Effector CD8-positive, alpha-beta T cell (primary cell): ENCODE measurements around the gene NT5C2.
A peak's percentile ranks its signal among the peaks of the same experiment; 100 is the strongest.
"Not testable (repeated sequence)": the region's sequence is repeated elsewhere in the genome, so short reads cannot be mapped to it uniquely, and the experiment has no call there.

Experiments
- DNase-seq: peaks from one replicate; lab custom pipeline; 2025; lab: John Stamatoyannopoulos, UW

Gene NT5C2

DNA sequence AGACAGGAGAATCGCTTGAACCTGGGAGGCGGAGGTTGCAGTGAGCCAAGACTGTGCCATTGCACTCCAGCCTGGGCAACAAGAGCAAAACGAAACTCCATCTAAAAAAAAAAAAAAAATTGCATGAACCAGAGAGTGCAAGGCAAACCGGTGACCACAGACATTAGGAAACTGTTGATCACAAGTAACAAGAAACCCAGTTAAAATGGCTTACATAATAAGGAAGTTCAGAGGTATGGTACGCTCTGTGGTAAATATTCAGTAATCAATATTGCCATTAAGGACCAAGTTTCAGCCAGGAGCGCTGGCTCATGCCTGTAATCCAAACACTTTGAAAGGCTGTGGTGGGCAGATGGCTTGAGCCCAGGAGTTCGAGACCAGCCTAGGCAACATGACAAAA lies 9.2 kb upstream of the NT5C2 start:
- no peak for DNase-seq

DNA sequence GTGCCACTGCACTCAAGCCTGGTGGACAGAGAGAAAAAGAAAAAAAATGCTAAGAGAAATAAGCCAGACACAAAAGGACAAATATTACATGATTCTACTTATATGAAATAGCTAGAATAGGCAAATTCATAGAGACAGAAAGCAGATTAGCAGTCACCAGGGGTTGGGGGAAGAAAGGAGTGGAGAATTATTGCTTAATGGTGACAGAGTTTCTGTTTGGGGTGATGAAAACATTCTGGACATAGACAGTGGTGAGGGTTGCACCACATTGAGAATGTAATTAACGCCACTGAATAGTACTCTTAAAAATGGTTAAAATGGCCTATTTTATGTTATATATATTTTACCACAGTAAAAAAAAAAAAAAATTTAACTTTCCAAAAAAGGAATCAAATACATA lies 6.4 kb upstream of the NT5C2 start:
- DNase-seq, result no peak

DNA sequence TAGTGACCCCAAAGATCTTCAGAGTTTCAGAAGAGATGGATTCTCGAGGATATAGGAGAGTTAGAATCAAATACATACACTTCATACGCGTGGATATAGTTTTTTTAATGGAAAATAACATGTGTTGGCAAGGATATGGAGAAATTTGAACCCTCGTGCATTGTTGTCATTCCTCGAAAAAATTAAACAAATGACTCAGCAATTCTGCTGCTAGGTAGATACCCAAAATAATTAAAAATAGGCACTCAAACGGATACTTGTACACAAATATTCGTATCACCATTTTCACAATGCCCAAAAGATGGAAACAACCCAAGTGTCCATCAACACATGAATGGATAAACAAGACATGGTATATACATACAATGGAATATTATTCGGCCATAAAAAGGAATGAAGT lies 5.6 kb upstream of the NT5C2 start:
- no peak for DNase-seq

DNA sequence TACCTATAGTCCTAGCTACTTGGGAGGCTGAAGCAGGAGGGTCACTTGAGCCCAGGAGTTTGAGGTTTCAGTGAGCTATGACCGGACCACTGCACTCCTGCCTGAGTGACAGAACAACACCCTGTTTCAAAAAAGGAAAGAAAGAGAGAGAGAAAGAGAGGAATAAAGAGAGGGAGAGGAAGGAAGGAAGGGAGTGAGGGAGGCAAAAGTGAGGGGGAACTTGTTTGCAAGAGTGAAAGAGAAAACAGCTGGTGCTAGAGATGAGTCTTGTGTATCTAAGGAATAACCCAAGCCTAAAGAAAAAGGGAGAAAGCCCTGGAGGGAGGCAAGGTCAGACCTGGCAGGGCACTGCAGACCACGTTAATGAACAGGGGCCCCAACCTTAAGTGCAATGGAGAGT lies 4.8 kb upstream of the NT5C2 start:
- no peak for DNase-seq

DNA sequence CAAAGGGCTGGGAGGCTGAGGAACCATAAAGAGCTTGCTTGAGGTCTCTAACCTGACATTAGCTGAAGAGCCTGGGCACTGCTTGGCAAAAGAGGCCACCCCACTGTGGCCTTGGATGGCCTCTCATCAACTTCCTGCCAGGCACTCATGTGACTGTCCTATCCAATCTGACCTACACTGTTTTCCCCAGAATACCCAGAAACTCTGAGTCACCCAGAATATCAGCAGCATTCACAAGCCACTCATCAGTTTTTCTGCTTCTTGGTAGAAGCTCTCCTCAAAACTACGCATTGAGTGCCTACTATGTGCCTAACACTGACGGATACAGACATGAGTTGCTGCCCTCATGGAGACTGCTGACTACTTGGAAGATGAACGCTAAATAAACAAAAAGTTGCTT lies 4.1 kb upstream of the NT5C2 start:
- no peak for DNase-seq

DNA sequence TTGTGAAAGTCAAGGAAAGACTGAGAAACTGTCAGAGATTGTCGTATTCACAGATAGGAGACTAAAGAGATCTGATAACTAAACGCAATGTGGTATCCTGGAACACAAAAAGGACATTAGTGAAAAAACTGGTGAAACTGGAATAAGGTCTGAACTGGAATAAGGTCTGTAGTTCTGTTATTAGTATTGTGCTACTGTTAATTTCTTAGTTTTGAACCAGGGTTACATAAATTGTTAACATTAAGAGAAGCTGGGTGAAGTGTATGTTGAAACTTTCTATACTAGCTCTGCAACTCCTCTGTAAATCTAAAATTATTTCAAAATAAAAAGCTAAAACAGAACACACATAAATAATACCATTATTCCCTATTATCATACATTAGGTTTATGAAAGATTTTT lies 3.4 kb upstream of the NT5C2 start:
- DNase-seq, result no peak

DNA sequence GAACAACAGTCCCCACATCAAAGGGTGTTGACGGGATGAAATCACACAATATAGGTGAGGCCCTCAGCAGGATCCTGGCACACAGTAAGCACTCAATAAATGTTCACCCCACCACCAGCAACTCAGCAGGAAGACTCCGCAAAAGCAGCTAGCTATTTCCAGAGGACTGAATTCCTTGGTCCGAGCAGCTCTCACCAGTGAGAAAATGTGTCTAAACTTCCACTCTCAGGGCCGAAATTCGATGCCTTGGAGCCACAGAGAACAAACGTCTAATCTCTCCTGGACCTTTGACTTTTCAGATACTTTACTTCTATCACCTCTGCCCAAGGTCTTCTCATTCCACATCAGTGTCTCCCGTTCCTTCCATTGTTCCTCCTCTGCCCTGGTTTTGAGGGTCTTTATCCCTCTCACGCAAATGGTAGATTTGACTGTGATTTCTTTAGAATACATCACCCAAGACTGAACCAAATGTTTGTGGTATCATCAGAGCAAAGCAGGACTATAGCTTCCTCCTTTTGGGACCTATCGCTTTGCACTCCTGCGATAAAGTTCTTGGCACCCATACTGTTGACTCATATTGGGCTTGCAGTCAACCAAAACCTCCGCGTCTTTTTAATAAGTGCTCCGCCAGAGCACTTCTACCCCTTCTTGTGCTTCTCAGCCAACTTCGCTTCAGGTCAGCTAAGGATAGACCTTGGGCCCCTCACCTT lies 903 bp upstream of the NT5C2 start:
- DNase-seq, result no peak

DNA sequence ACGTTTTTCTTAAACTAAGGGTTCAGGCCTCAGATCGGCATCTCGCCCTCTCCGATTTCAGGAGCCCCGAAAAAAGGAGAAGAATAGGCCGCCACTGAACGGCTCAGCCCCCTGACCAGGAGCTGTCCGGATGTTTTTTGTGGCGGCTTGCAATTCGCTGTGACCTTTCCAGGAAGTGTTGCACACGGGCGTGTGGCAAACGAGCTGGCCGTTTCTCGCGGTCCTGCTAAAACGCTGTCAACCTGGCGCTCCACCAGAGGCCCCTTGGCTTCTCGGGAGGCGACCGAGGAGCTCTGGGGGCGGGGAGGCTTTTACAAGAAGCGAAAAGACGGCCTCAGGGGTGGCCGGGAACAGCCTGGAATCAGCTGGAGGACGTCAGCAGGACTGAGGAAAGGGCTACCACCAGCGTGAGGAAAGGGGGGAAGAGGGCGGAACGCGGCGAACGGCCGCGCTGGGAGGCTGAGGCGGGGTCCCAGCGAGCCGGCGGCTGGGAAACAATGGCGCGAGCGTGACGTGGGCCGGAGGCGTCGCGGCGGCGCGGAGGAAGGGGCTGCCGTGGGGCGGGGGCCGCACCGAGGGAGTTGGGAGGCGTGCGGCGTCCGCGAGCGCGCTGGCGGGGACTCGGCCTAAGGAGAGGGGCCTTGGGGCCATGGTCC lies 493 bp downstream of the NT5C2 start:
- DNase-seq, result peak; percentile 38

DNA sequence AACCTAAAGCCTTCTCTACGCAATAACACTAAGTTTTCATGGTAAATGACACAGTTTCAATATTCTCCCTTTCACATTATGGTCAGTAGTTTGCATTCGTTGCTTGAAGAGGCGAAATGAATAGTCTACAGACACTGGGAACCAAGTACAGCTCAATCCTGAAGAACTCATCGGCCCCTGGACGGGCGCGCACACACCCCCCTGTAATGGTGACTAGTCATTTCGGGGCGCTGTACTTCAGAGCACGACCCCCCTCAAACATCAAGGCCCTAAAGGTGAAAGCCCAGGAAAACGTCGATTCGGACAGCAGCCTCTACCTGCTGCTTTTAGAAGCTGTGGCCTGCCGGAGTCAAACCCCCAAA lies 1.0 kb downstream of the NT5C2 start:
- DNase-seq, result no peak

DNA sequence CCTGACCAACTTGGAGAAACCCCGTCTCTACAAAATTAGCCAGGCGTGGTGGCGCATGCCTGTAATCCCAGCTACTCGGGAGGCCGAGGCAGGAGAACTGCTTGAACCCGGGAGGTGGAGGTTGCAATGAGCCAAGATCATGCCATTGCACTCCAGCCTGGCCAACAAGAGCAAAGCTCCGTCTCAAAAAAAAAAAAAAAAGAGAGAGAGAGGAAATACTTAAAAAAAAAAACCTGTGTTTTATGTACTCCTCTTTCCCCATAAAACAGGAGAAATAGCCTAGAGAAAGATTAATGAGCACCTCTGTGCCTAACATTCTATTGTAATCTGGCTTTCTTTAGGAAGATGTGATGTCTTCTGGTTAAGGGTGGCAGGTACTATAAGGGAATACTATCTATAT lies 1.9 kb downstream of the NT5C2 start:
- DNase-seq, result not testable (repeated sequence)

DNA sequence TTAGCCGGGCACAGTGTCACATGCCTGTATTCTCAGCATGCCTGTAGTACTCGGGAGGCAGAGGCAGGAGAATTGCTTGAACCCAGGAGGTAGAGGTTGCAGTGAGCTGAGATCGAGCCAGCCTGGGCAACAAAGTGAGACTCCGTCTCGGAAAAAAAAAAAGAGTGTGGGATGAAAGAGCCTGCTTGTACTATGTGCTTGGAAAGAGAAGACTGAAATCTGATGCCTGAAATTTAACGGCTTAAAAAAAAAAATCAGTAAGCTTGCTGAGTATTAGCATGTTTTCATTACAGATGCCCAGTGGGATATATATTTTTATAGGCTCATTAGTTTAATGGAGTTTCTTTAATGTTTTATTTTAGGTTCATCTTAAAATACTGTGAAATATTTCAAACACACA lies 4.2 kb downstream of the NT5C2 start:
- DNase-seq, result no peak

DNA sequence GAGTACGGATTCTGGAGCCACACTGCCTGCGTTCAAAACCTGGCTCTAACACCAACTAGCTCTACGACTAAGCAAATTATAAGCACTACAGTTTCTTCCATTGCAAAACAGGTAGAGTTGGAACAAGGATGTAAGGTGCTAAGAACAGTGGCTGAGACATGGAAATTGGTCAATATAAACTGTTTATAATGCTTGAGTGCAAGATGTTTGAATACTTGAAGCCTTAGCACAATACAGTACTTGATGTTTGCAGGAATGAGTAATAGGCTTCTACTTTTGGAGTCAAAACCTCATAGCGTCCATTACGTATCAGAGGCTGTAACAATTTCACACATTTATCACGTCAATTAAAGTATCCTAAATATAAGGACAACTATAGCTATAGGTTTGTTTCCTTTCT lies 6.9 kb downstream of the NT5C2 start:
- no peak for DNase-seq

DNA sequence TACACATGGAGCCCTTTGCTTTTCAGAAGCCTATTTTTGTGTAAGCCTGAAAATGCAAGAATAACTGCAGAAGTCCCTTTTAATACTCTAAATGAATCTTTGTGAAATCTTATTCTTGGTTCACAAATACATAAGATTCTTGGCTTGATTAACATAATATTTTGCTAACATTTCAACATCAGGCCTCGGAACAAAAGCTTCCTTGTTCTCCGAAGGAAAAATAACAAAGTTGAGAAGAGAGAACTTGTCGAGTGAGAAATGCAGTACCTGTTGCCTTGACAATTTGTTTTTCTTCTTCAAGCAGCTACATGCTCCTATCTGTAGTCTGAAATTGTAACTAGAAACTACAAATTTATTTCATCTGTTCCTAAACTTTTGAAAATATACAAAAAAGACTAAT lies 8.5 kb downstream of the NT5C2 start:
- no peak for DNase-seq

DNA sequence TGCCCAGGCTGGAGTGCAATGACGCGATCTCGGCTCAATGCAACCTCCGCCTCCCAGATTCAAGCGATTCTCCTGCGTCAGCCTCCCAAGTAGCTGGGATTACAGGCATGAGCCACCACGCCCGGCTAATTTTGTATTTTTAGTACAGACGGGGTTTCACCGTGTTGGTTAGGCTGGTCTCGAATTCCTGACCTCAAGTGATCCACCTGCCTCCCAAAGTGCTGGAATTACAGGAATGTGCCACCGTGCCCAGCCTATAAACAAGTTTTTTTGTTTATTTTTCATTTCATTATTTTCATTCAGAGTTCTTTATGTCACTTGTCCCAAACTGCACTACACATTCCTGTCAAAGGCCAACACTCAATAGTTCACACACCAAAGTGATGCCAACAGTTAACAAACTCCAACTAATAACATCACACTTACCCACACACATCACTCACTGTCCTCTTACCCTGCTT lies 9.1 kb downstream of the NT5C2 start:
- DNase-seq, result not testable (repeated sequence)

DNA sequence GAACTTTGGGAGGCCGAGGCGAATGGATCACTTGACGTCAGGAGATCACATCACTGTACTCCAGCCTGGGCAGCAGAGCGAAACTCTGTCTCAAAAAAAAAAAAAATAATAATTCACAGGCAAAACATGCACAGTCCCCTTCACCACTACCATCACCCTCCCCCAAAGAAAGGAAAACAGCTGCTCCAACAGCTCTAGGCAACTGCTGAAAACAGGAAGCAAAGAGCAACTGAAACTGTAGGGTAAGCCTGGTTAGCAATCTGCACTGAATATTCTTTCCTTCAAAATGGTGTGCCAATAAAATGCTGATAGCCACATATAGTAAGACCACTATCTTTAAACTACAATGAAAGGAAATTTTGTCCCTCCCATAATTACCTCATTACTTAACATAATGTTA lies 11.8 kb downstream of the NT5C2 start:
- DNase-seq, result no peak

DNA sequence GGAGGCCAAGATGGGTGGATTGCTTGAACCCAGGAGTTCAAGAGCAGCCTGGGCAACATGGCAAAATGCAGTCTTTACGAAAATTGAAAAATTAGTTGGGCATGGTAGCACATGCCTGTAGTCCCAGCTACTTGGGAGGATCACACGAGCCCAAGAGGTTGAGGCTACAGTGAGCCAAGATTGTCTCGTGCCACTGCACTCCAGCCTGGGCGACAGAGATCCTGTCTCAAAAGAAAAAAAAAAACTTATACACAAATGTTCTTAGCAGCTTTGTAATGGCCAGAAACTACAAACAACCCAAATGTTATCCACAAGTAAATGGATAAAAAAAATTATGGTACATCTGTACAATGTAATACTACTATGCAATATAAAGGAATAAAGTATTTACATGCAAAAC lies 12.6 kb downstream of the NT5C2 start:
- no peak for DNase-seq

DNA sequence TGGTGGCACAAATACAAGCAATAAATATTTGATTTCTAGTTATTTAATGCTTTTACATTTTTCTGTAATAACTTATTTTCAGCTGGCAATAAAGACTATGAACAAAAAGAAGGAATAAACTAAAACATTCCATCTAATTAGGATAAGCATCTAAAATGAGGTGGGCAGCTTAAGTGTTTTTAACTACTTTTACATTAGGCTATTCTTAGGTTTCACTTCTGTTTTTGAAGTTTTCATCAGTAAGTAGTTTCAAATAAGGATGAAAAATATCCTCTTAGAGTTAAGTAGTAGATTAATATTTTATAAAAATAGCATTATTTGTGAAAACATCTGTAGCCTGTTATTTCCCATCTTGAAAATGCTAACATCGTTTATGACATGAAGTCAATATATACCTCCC lies 15.9 kb downstream of the NT5C2 start:
- DNase-seq, result no peak

DNA sequence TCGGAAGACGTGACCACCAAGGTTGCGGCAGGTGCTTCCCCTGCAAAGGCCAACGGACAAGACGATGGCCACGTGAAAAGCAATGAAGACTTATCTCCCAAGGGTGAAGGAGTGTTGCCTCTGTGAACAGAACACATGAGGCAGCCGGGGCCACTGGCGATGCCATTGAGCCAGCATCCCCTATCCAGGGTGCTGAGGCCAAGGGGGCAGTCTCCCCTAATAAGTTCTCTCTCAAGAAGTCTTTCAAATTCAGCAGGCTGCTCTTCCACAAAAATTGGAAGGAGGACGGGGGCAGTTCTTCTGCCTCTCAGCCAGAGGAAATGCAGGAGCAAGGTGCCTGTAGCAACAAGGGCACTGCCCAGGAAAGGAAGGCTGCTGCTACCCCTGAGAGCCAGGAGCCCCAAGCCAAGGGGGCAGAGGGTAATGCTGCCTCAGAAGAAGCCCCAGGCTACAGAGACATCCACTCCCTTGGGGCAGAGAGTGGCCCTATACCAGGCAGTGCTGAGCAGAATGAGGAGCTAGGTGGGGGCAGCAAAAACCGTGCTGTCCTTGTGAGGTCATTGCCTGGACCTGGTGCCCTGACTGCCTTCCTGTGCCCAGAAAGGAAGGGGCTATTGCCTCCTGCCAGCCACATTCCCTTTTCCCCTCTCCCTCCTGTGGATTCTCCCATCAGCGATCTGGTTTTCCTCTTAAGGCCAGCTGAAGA lies 17.3 kb downstream of the NT5C2 start:
- DNase-seq, result no peak

DNA sequence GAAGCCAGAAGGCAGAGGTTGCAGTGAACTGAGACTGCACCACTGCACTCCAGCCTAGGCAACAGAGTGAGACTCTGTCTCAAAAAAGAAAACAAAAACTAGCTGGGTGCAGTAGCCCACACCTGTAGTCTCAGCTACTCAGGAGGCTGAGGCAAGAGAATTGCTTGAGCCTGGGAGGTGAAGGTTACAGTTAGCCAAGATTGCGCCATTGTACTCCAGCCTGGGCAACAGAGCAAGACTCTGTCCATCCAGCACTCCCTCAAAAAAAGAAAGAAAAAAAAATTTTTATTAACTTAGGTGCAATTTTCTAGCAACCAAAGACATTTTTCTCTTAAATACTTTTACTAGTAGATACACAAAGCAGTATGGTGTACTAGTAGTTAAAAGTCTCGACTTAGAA lies 18.7 kb downstream of the NT5C2 start:
- DNase-seq, result not testable (repeated sequence)

DNA sequence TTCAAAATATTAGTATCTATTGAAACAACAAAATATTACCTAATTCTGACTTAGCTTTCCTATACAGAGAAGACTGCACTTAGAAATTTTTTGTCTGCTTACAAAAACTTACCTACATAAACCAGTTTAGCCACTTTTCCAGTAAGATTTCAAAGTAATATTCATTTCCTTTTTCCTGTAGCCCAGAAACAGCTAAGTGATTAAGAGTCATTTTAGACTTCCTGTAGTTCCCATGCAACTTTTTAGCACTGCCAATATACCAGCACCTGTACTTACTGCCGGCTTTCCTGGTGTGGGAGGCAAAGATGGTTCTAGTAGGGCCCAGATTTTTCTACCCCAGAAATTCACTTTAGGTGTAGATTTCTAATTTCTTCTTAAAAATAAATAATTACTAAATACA lies 21.8 kb downstream of the NT5C2 start:
- DNase-seq, result no peak

DNA sequence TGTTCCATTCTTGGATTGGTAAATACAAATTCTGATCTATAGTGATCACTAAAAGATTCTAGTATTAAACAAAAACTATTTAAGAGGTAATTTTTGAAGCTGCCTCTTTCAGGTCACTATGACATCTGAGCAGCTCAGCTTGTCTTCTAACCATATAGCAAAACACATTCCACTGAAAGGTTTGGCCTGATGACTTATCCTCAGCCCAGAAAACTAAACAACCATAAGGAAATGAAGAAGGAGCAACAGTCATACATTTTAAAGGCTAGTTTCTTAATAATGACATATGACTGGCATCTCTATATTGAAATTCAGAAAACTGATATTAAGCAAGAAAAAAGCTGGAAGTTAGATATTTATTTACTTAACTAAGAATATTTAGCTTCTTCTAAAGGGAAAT lies 24.6 kb downstream of the NT5C2 start:
- DNase-seq, result no peak

DNA sequence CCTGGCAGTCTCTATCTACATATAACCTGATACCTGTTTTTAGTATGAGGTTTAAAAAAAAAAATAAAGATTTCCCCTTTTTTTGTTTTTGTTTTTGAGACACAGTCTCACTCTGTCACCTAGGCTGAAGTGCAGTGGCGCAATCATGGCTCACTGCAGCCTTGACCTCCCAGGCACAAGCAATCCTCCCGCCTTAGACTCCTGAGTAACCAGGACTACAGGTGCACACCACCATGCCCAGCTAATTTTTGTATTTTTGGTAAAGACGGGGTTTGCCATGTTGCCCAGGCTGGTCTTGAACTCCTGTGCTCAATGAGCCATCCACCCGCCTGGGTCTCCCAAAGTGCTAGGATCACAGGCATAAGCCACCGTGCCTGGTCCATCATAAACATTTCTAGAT lies 25.5 kb downstream of the NT5C2 start:
- not testable (repeated sequence) for DNase-seq

DNA sequence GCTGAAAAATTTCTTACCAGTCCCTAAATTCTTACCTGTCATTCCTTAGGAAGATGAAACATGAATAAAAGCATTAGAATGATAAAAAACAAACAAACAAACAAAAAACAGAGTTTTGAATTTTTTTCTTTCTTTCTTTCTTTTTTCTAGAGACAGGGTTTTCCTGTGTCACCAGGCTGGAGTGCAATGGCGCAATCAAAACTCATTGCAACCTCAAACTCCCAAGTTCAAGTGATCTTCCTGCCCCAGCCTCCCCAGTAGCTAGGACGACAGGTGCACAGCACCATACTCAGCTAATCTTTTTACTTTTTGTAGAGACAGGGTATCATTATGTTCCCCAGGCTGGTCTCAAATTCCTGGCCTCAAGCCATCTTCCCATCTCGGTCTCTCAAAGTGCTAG lies 26.5 kb downstream of the NT5C2 start:
- no peak for DNase-seq
